Upper lobe of left lung (tissue), 6 donors: ENCODE data around the gene RBP5. TPM values are rescaled to one million over a fixed set of nuclear protein-coding genes. Genes with fewer than 3 reads are reported as not detected.
A peak's percentile ranks its signal among the peaks of the same experiment; 100 is the strongest.

ENCODE experiments used
- ATAC-seq, 2 donors: fragments of 200-7000 bp; cut with Tn5 transposase; one replicate each; pipeline ENCODE4 v1.9.1; 2022; ENCODE audit warnings: mild to moderate bottlenecking in 2 of 2, moderate library complexity in 2 of 2; ENCODE audit not compliant: low FRiP score in 2 of 2
- DNase-seq, 2 donors: peaks; one replicate each; pipeline ENCODE4 v3.0.0-alpha.2; 2019 to 2020
- H3K27ac ChIP-seq, 4 donors: fragments of 200-600 bp; sonication (generic); one replicate each; pipeline ENCODE4 v1.5.1; 2016 to 2019
- H3K27me3 ChIP-seq, 4 donors: fragments of 200-600 bp; sonication (generic); one replicate each; pipeline ENCODE4 v1.5.1; 2017 to 2019
- H3K36me3 ChIP-seq, 4 donors: fragments of 200-600 bp; sonication (generic); one replicate each; pipeline ENCODE4 v1.5.1; 2016 to 2019
- H3K4me1 ChIP-seq, 4 donors: fragments of 200-600 bp; sonication (generic); one replicate each; pipeline ENCODE4 v1.5.1; 2018 to 2019
- H3K4me3 ChIP-seq, 4 donors: fragments of 200-600 bp; sonication (generic); one replicate each; pipeline ENCODE4 v1.5.1; 2017 to 2019; ENCODE audit warnings: mild to moderate bottlenecking in 2 of 4, moderate library complexity in 1 of 4
- H3K9me3 ChIP-seq, 4 donors: fragments of 200-600 bp; sonication (generic); one replicate each; pipeline ENCODE4 v1.5.1; 2018 to 2019
- CTCF ChIP-seq, 6 experiments: fragments of 450-650 bp in 4 of 6; fragments of 200-600 bp in 2 of 6; sonication (generic) in 2 of 6; IDR thresholded peaks; one replicate each; pipeline ENCODE4 v1.5.1; 2016 to 2019; ENCODE audit warnings: antibody characterized with exemption in 6 of 6
- EP300 ChIP-seq, 4 donors: sonication (generic); formaldehyde crosslinking; IDR thresholded peaks; one replicate each; pipeline ENCODE4 v1.5.1; 2017; ENCODE audit warnings: antibody characterized with exemption in 4 of 4, control low read depth in 2 of 4
- POLR2A ChIP-seq, 4 donors: fragments of 450-650 bp; IDR thresholded peaks; one replicate each; pipeline ENCODE4 v1.5.1; 2016 to 2017; ENCODE audit warnings: antibody characterized with exemption in 4 of 4, mild to moderate bottlenecking in 2 of 4
- POLR2AphosphoS5 ChIP-seq, 2 donors: sonication (generic); formaldehyde crosslinking; IDR thresholded peaks; one replicate each; pipeline ENCODE4 v1.5.1; 2017; ENCODE audit warnings: antibody characterized with exemption in 2 of 2
- WGBS, 2 donors: methylation state at CpG; one replicate each; pipeline ENCODE4 v1.1.5; 2017 to 2018; 5-methylcytosine and 5-hydroxymethylcytosine counted together
- total RNA-seq, 6 donors: library from RNA; depleted of rRNA in 4 of 6; stranded (reverse); fragments of >200 nt in 4 of 6; gene quantifications; one replicate each; pipeline versions ENCODE4 v1.1.0 to v1.2.1, GENCODE V29; 2016 to 2021
- donor health status: DM: no; HTN: no; CAD: no; lungs with moderate emphysema.
- donor health status: DM: no; HTN: yes; CAD: no; lungs with severe emphysema.

RBP5 gene
- total RNA-seq, 6 donors from 2014 or later, result 1.8 to 6.9 TPM; not detected in 4

- no peak for ATAC-seq
- no peak for DNase-seq
- Histone ChIP-seq H3K27me3 (no peaks in the 10 kb centered on the region), H3K27ac (no peak overlapping the region), H3K9me3 (no peaks in the 10 kb centered on the region), H3K36me3 (peaks cover 0 to 52% (median 20%) of the 10 kb centered on the region in 4 donors), H3K4me3 (no peak overlapping the region), H3K4me1 (no peaks in the 10 kb centered on the region)
- TF ChIP-seq POLR2A (IDR thresholded peaks at IDR 0.05), result no peak
- TF ChIP-seq CTCF (IDR thresholded peaks at IDR 0.05), result no peak
- TF ChIP-seq POLR2AphosphoS5 (IDR thresholded peaks at IDR 0.05), result no peak
- TF ChIP-seq EP300 (IDR thresholded peaks at IDR 0.05), result no peak
- 97 to 99% methylated on average over 2 of the region's 2 CpGs for WGBS, 2 donors
Measured at GRCh38 chr12:7139200-7139599, 10.5 kb upstream of the RBP5 start.

- H3K4me3 ChIP-seq, result no peak overlapping the region
- peak in 1 of 2 donors; percentile 61 for ATAC-seq
- H3K4me1 ChIP-seq, result no peaks in the 10 kb centered on the region
- TF ChIP-seq CTCF (IDR thresholded peaks at IDR 0.05) (no peak), POLR2A (IDR thresholded peaks at IDR 0.05) (no peak), POLR2AphosphoS5 (IDR thresholded peaks at IDR 0.05) (no peak), EP300 (IDR thresholded peaks at IDR 0.05) (no peak)
- H3K36me3 ChIP-seq, result peaks cover 0 to 51% (median 21%) of the 10 kb centered on the region in 4 donors
- peak in 1 of 2 donors; percentile 79 for DNase-seq
- 48 to 50% methylated on average over 4 of the region's 4 CpGs for WGBS, 2 donors
- no peak overlapping the region for H3K27ac ChIP-seq
- no peaks in the 10 kb centered on the region for H3K9me3 ChIP-seq
- H3K27me3 ChIP-seq, result no peaks in the 10 kb centered on the region
Measured at GRCh38 chr12:7137908-7138307, 9.2 kb upstream of the RBP5 start.

GRCh38 chr12:7136676-7137075 is 8.0 kb upstream of the RBP5 start:
- H3K4me1 ChIP-seq, result no peaks in the 10 kb centered on the region
- no peak overlapping the region for H3K27ac ChIP-seq
- no peak for TF ChIP-seq POLR2A (IDR thresholded peaks at IDR 0.05)
- TF ChIP-seq EP300 (IDR thresholded peaks at IDR 0.05), result no peak
- no peak for TF ChIP-seq POLR2AphosphoS5 (IDR thresholded peaks at IDR 0.05)
- TF ChIP-seq CTCF (IDR thresholded peaks at IDR 0.05), result no peak
- peaks cover 0 to 51% (median 21%) of the 10 kb centered on the region in 4 donors for H3K36me3 ChIP-seq
- no peaks in the 10 kb centered on the region for H3K27me3 ChIP-seq
- H3K4me3 ChIP-seq, result no peak overlapping the region
- WGBS, 2 donors, result 88 to 90% methylated on average over 2 to 3 of the region's 3 CpGs
- no peaks in the 10 kb centered on the region for H3K9me3 ChIP-seq
- ATAC-seq, result no peak
- peak in 1 of 2 donors; percentile 56 for DNase-seq

- ATAC-seq (no peak), DNase-seq (no peak)
- TF ChIP-seq EP300 (IDR thresholded peaks at IDR 0.05) (no peak), CTCF (IDR thresholded peaks at IDR 0.05) (no peak), POLR2A (IDR thresholded peaks at IDR 0.05) (no peak), POLR2AphosphoS5 (IDR thresholded peaks at IDR 0.05) (no peak)
Measured at GRCh38 chr12:7136071-7136470, 7.4 kb upstream of the RBP5 start.

More at GRCh38 chr12:7136071-7136470, 7.4 kb upstream of the RBP5 start:
- Histone ChIP-seq H3K27ac (no peak overlapping the region), H3K4me1 (peaks cover under 1 to 6% (median 4%) of the 10 kb centered on the region in 4 donors), H3K4me3 (no peak overlapping the region), H3K9me3 (no peaks in the 10 kb centered on the region), H3K36me3 (peaks cover 0 to 47% (median 21%) of the 10 kb centered on the region in 4 donors), H3K27me3 (no peaks in the 10 kb centered on the region)
- WGBS, 2 donors, result 89 to 97% methylated on average over 1 to 7 of the region's 7 CpGs
